ENCODE data around the gene NTPCR.

- TF ChIP-seq CTCF (IDR thresholded peaks at IDR 0.05) (no peak), POLR2A (IDR thresholded peaks at IDR 0.05) (no peak)
These were observed 20.1 kb downstream of the NTPCR start for GRCh38 chr1:232970508-232970907.
